NCI-H510A treated with DMSO at 0.1 percent for 48 hours (cell line): ENCODE results near the gene CACNA1B.
"Not testable (repeated sequence)": the region's sequence is repeated elsewhere in the genome, so short reads cannot be mapped to it uniquely, and the experiment has no call there.

ENCODE experiments used
- DNase-seq: peaks from one replicate; lab custom pipeline; 2025; lab: John Stamatoyannopoulos, UW

Gene CACNA1B

GRCh38 chr9:138143491-138143890 is 265.9 kb downstream of the CACNA1B start:
- DNase-seq: not testable (repeated sequence)

- not testable (repeated sequence) for DNase-seq
Measured at GRCh38 chr9:138147556-138147955, 270.0 kb downstream of the CACNA1B start.

GRCh38 chr9:138149672-138150656 is 272.4 kb downstream of the CACNA1B start:
- DNase-seq: peak; percentile 9

- not testable (repeated sequence) for DNase-seq
Measured at GRCh38 chr9:138155788-138156187, 278.2 kb downstream of the CACNA1B start.

- DNase-seq: not testable (repeated sequence)
Measured at GRCh38 chr9:138166793-138167192, 289.2 kb downstream of the CACNA1B start.
